Thoracic aorta (tissue), 2 donors: ENCODE data around the gene MAP3K14. TPM values are rescaled to one million over a fixed set of nuclear protein-coding genes. Genes with fewer than 3 reads are reported as not detected.

Source experiments
- ATAC-seq: fragments of 150-250 bp; one replicate; pipeline ENCODE4 v1.8.0; 2017; ENCODE audit warnings: low read depth; ENCODE audit not compliant: insufficient number of reproducible peaks, low FRiP score
- DNase-seq: peaks from one replicate; pipeline ENCODE4 v3.0.0-alpha.2; 2020; ENCODE audit warnings: low spot score
- H3K27ac ChIP-seq, 2 donors: fragments of 200-600 bp; sonication (generic); 1 replicate in 1 of 2; 2 replicates in 1 of 2; pipeline ENCODE4 v1.5.1; 2016; ENCODE audit warnings: mild to moderate bottlenecking in 2 of 2, moderate library complexity in 2 of 2
- H3K27me3 ChIP-seq: fragments of 200-600 bp; sonication (generic); replicated peaks from 2 replicates; pipeline ENCODE4 v1.6.0; 2016; ENCODE audit warnings: mild to moderate bottlenecking; ENCODE audit not compliant: insufficient read depth
- H3K36me3 ChIP-seq: fragments of 200-600 bp; sonication (generic); one replicate; pipeline ENCODE4 v1.5.1; 2016
- H3K4me1 ChIP-seq, 2 donors: fragments of 200-600 bp; sonication (generic); 1 replicate in 1 of 2; 2 replicates in 1 of 2; pipeline versions ENCODE4 v1.5.1 to v1.6.0; 2016; ENCODE audit warnings: low read depth in 2 of 2, mild to moderate bottlenecking in 1 of 2; ENCODE audit not compliant: control insufficient read depth in 1 of 2
- H3K4me3 ChIP-seq: fragments of 200-600 bp; sonication (generic); 2 replicates; pipeline ENCODE4 v1.5.1; 2016; ENCODE audit warnings: mild to moderate bottlenecking
- H3K9me3 ChIP-seq: fragments of 200-600 bp; sonication (generic); 2 replicates; pipeline ENCODE4 v1.5.1; 2016
- total RNA-seq, 2 donors: library from RNA; depleted of rRNA; stranded (reverse); fragments of >200 nt; gene quantifications; one replicate each; pipeline versions ENCODE4 v1.1.0 to v1.2.3, GENCODE V29; 2016
- TF ChIP-seq, protein P1 (sequence below): fragments of 200-600 bp; sonication (generic); IDR thresholded peaks from one replicate; pipeline ENCODE4 v1.5.1; 2019; ENCODE audit warnings: antibody characterized with exemption

The MAP3K14 gene
- total RNA-seq, 2 donors from 2014 or later, result 10.1 to 10.7 TPM

DNA sequence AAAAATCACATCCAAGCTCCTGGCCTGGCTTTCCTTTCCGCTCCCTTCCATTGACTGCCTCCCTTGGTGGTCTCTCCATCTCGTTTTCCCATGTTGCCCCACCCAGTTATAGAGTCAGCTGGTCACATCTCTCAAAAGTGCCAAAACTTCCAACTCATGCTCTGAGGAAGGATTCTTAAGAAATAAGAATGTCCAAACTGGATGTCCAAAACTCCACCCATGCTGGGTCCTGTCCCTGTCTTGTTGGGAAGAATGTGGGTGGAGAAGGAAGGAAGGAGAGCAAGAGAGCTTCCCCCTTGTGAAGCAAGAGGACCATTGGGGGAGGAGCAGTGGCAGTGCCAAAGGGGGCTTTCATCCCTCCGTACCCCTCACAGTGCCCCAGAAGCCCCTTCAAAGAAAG lies 44.6 kb upstream of the MAP3K14 start:
- DNase-seq, result no peak
- Histone ChIP-seq H3K4me1 (no peaks in the 10 kb centered on the region), H3K36me3 (no peaks in the 10 kb centered on the region), H3K4me3 (no peak overlapping the region), H3K27me3 (no peaks in the 10 kb centered on the region), H3K9me3 (no peaks in the 10 kb centered on the region), H3K27ac (no peak overlapping the region)
- ATAC-seq, result no peak
- TF ChIP-seq, protein P1, sequence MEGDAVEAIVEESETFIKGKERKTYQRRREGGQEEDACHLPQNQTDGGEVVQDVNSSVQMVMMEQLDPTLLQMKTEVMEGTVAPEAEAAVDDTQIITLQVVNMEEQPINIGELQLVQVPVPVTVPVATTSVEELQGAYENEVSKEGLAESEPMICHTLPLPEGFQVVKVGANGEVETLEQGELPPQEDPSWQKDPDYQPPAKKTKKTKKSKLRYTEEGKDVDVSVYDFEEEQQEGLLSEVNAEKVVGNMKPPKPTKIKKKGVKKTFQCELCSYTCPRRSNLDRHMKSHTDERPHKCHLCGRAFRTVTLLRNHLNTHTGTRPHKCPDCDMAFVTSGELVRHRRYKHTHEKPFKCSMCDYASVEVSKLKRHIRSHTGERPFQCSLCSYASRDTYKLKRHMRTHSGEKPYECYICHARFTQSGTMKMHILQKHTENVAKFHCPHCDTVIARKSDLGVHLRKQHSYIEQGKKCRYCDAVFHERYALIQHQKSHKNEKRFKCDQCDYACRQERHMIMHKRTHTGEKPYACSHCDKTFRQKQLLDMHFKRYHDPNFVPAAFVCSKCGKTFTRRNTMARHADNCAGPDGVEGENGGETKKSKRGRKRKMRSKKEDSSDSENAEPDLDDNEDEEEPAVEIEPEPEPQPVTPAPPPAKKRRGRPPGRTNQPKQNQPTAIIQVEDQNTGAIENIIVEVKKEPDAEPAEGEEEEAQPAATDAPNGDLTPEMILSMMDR, result no peak

DNA sequence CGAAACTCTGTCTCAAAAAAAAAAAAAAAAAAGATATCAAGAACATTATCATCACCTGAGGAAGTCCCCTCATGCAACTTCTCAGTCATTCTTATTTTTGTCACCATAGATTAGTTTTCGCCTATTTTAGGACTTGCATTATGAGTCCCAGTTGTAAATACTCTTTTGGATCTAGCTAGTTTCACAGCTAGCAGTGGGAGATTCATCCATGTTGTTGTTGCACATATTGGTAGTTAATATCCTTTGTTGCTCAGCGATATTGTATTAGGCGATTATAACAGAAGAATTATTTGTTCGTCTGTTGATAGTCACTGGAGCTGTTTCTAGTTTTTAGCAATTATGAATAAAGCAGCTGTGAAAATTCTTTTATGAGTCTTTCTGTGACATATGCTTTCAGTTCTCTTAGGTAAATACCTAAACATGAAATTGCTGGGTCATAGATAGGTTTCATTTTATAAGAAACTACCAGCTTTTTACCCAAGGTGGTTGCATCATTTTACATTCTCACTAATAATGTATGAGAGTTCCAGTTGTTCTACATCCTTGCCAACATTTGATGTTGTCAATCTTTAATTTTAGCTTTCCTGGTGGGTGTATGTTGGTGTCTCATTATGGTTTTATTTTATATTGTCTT lies 40.7 kb upstream of the MAP3K14 start:
- Histone ChIP-seq H3K27ac (no peak overlapping the region), H3K9me3 (no peaks in the 10 kb centered on the region), H3K4me1 (no peaks in the 10 kb centered on the region), H3K4me3 (no peak overlapping the region), H3K36me3 (no peaks in the 10 kb centered on the region), H3K27me3 (no peaks in the 10 kb centered on the region)
- DNase-seq, result no peak
- TF ChIP-seq, protein P1, result no peak
- ATAC-seq, result no peak

DNA sequence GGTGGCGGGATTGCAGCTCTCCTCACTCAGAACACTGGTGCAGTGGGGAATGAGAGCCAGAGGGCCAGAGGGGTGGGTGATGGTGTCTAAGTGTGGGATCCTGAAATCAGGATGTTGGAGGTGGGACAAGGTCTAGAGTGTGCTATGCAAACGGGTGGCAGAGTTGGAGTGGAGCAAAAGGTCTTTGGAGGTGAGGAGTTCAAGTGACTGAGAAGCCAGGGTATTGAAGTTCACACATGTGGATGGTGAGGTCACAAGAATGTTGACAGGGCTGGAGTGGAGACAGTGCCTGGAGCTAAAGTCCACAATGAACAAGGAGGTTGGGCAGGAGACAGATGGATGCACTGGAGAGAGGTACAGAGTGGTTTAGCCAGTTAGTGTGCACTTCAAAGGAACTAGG lies 38.3 kb upstream of the MAP3K14 start:
- Histone ChIP-seq H3K4me1 (no peaks in the 10 kb centered on the region), H3K9me3 (no peaks in the 10 kb centered on the region), H3K4me3 (no peak overlapping the region), H3K27me3 (no peaks in the 10 kb centered on the region), H3K27ac (no peak overlapping the region), H3K36me3 (no peaks in the 10 kb centered on the region)
- DNase-seq (no peak), ATAC-seq (no peak)
- TF ChIP-seq, protein P1, result no peak

DNA sequence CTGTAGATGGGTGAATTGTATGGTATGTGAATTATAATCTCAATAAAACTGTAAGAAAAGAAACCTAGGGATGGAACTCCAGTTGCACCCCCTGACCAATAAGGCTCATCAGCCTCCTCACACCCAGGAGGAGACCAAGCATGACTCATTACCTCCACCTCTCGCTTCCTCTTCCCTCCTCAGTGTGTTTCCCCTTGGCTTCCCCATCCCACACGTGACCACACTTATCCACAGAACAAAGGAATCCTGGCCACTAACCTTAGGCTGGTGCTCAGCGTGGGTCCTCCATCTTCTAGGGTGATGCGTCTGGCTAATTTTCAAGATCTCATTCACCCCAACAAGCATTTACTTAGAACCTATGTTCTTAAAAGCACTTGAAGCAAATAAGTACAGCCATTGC lies 36.2 kb upstream of the MAP3K14 start:
- H3K27ac ChIP-seq, result no peak overlapping the region
- H3K36me3 ChIP-seq, result no peaks in the 10 kb centered on the region
- H3K27me3 ChIP-seq, result no peaks in the 10 kb centered on the region
- TF ChIP-seq, protein P1, result no peak
- H3K4me1 ChIP-seq, result no peaks in the 10 kb centered on the region
- no peak overlapping the region for H3K4me3 ChIP-seq
- DNase-seq, result no peak
- no peaks in the 10 kb centered on the region for H3K9me3 ChIP-seq
- no peak for ATAC-seq

DNA sequence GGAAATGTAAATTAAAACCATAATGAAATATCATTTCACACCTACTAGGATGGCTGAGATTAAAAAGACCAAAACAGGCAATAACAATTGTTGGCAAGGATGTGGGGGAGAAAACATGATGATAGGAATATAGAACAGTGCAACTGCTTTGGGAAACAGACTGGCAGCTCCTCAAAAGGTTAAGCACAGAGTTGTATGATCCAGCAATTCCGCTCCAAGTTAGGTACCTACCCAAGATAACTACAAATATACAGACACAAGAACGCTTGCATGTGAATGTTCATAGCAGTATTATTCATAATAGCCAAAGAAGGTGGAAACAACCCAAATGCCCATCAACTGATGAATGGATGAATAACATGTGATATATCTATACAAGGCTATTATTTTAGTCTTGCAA lies 35.0 kb upstream of the MAP3K14 start:
- no peak for DNase-seq
- no peak for ATAC-seq
- Histone ChIP-seq H3K27me3 (no peaks in the 10 kb centered on the region), H3K4me3 (no peak overlapping the region), H3K36me3 (no peaks in the 10 kb centered on the region), H3K27ac (no peak overlapping the region), H3K9me3 (no peaks in the 10 kb centered on the region), H3K4me1 (no peaks in the 10 kb centered on the region)
- TF ChIP-seq, protein P1, result no peak
